ENCODE measurements around the gene RAB26.
A peak's percentile ranks its signal among the peaks of the same experiment; 100 is the strongest.

The RAB26 gene

GRCh38 chr16:2145843-2146242 is 2.6 kb upstream of the RAB26 start:
- DNase-seq: no peak

- no peak for DNase-seq
These were observed 1.0 kb upstream of the RAB26 start for GRCh38 chr16:2147378-2147777.

GRCh38 chr16:2148714-2149629 is 547 bp downstream of the RAB26 start:
- DNase-seq: no peak

- DNase-seq: no peak
These were observed 1.4 kb downstream of the RAB26 start for GRCh38 chr16:2149630-2150417.

GRCh38 chr16:2150418-2151187 is 2.2 kb downstream of the RAB26 start:
- no peak for DNase-seq

- DNase-seq: no peak
These were observed 3.0 kb downstream of the RAB26 start for GRCh38 chr16:2151188-2152091.

- no peak for DNase-seq
These were observed 4.5 kb downstream of the RAB26 start for GRCh38 chr16:2152695-2153506.

- no peak for DNase-seq
These were observed 6.2 kb downstream of the RAB26 start for GRCh38 chr16:2154533-2155090.

GRCh38 chr16:2155091-2155950 is 6.9 kb downstream of the RAB26 start, which contains the start of gene TRAF7:
Gene TRAF7 (plus strand): TSS chr16:2155782. CDS start chr16:2163921, 8,139 bp downstream.
- DNase-seq: peak; percentile 100

- no peak for DNase-seq
These were observed 7.8 kb downstream of the RAB26 start for GRCh38 chr16:2155977-2156848.

GRCh38 chr16:2156849-2157224 is 8.4 kb downstream of the RAB26 start:
- DNase-seq: no peak

- DNase-seq: no peak
These were observed 9.2 kb downstream of the RAB26 start for GRCh38 chr16:2157480-2158261.

- no peak for DNase-seq
These were observed 9.8 kb downstream of the RAB26 start for GRCh38 chr16:2158262-2158638.

GRCh38 chr16:2159175-2159838 is 10.9 kb downstream of the RAB26 start:
- no peak for DNase-seq

GRCh38 chr16:2160915-2161551 is 12.6 kb downstream of the RAB26 start:
- DNase-seq: no peak

- DNase-seq: no peak
These were observed 13.5 kb downstream of the RAB26 start for GRCh38 chr16:2161911-2162310.

- no peak for DNase-seq
These were observed 14.3 kb downstream of the RAB26 start for GRCh38 chr16:2162676-2163118.
